WERI-Rb-1 (cell line): Measurements from ENCODE around the gene OXCT1.
"Not testable (repeated sequence)": the region's sequence is repeated elsewhere in the genome, so short reads cannot be mapped to it uniquely, and the experiment has no call there.

Source experiments
- DNase-seq: peaks from one replicate; pipeline ENCODE4 v3.0.0-alpha.2; 2020
- H3K27ac ChIP-seq: fragments of 250-450 bp; sonication (Bioruptor Pico); 2 replicates; pipeline ENCODE4 v1.5.1; 2020; ENCODE audit warnings: mild to moderate bottlenecking, moderate library complexity
- H3K27me3 ChIP-seq: fragments of 250-450 bp; sonication (Bioruptor Pico); 2 replicates; pipeline ENCODE4 v1.5.1; 2021; ENCODE audit warnings: mild to moderate bottlenecking, low read depth, moderate library complexity; ENCODE audit not compliant: insufficient read depth, severe bottlenecking
- H3K36me3 ChIP-seq: fragments of 250-450 bp; sonication (Bioruptor Pico); 2 replicates; pipeline ENCODE4 v1.5.1; 2020; ENCODE audit warnings: mild to moderate bottlenecking, moderate library complexity
- H3K4me3 ChIP-seq: 2 replicates; pipeline ENCODE4 v1.5.1; 2011; ENCODE audit warnings: low read depth, mild to moderate bottlenecking, control low read depth, low read length
- H3K9me3 ChIP-seq: fragments of 250-450 bp; sonication (Bioruptor Pico); 2 replicates; pipeline ENCODE4 v1.5.1; 2021; ENCODE audit warnings: mild to moderate bottlenecking, moderate library complexity; ENCODE audit not compliant: severe bottlenecking
- TF ChIP-seq, protein P1 (sequence below): IDR thresholded peaks from 2 replicates; pipeline ENCODE4 v1.5.1; 2011; ENCODE audit warnings: low read depth, mild to moderate bottlenecking, control low read depth, inconsistent platforms, low read length

The OXCT1 gene

GRCh38 chr5:41738710-41739354, 131.4 kb downstream of the OXCT1 start:
- no peaks in the 10 kb centered on the region for H3K27me3 ChIP-seq
- H3K9me3 ChIP-seq: no peaks in the 10 kb centered on the region
- H3K36me3 ChIP-seq: peaks cover 2% of the 10 kb centered on the region
- H3K4me3 ChIP-seq: no peak overlapping the region
- peak; percentile 25 for DNase-seq
- TF ChIP-seq, protein P1, sequence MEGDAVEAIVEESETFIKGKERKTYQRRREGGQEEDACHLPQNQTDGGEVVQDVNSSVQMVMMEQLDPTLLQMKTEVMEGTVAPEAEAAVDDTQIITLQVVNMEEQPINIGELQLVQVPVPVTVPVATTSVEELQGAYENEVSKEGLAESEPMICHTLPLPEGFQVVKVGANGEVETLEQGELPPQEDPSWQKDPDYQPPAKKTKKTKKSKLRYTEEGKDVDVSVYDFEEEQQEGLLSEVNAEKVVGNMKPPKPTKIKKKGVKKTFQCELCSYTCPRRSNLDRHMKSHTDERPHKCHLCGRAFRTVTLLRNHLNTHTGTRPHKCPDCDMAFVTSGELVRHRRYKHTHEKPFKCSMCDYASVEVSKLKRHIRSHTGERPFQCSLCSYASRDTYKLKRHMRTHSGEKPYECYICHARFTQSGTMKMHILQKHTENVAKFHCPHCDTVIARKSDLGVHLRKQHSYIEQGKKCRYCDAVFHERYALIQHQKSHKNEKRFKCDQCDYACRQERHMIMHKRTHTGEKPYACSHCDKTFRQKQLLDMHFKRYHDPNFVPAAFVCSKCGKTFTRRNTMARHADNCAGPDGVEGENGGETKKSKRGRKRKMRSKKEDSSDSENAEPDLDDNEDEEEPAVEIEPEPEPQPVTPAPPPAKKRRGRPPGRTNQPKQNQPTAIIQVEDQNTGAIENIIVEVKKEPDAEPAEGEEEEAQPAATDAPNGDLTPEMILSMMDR: 0 out of 2 replicates have a peak, but pooled peaks have one; percentile 8
- H3K27ac ChIP-seq: no peak overlapping the region

DNA sequence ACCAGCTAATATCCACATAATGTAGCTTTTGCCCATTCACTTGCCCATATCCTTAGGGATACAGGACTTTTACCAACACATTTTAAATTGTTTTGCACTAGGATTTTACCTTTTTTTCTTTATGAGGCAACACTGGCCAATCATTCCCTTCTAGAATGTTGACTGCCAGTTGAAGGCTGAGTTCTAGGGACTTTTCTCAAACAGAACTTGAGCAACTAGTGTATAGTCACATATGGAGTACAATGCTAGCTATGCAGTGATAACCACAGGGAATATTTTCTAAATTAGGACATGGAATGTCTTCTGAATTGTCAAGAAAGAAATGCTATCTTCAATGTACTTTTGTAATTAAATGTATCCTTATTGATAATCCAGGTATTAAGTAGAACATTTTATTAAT, 133.6 kb downstream of the OXCT1 start:
- Histone ChIP-seq H3K36me3 (peaks cover 2% of the 10 kb centered on the region), H3K9me3 (no peaks in the 10 kb centered on the region), H3K27me3 (no peaks in the 10 kb centered on the region), H3K27ac (no peak overlapping the region), H3K4me3 (no peak overlapping the region)
- TF ChIP-seq, protein P1: no peak
- no peak for DNase-seq

- Histone ChIP-seq H3K36me3 (peaks cover 2% of the 10 kb centered on the region), H3K27me3 (no peaks in the 10 kb centered on the region), H3K4me3 (no peak overlapping the region), H3K9me3 (no peaks in the 10 kb centered on the region), H3K27ac (no peak overlapping the region)
- TF ChIP-seq, protein P1: no peak
- DNase-seq: no peak
Measured at GRCh38 chr5:41735213-41735612, 135.0 kb downstream of the OXCT1 start.

GRCh38 chr5:41729381-41729780, 140.8 kb downstream of the OXCT1 start:
- H3K27ac ChIP-seq, H3K36me3 ChIP-seq, DNase-seq, H3K9me3 ChIP-seq, H3K4me3 ChIP-seq, H3K27me3 ChIP-seq: not testable (repeated sequence)

- TF ChIP-seq, protein P1: no peak
- Histone ChIP-seq H3K36me3 (no peaks in the 10 kb centered on the region), H3K4me3 (no peak overlapping the region), H3K9me3 (no peaks in the 10 kb centered on the region), H3K27ac (no peak overlapping the region), H3K27me3 (no peaks in the 10 kb centered on the region)
- no peak for DNase-seq
Measured at GRCh38 chr5:41728281-41728680, 141.9 kb downstream of the OXCT1 start.

GRCh38 chr5:41722359-41722950, 147.8 kb downstream of the OXCT1 start:
- Histone ChIP-seq H3K9me3 (no peaks in the 10 kb centered on the region), H3K27me3 (no peaks in the 10 kb centered on the region), H3K27ac (no peak overlapping the region), H3K36me3 (no peaks in the 10 kb centered on the region), H3K4me3 (no peak overlapping the region)
- no peak for DNase-seq
- TF ChIP-seq, protein P1: peak; percentile 30; the same call in 1 of the 2 replicates
